ENCODE measurements around the gene WDR72. TPM values are rescaled to one million over a fixed set of nuclear protein-coding genes. Genes with fewer than 3 reads are reported as not detected.

Gene WDR72
- 5.5 to 7.7 TPM (median 7.0 TPM) in 5 replicates for total RNA-seq (2022; extraction: Qiagen RNA extraction; ENCODE audit: low read depth)

GRCh38 chr15:53759411-53759931 lies at the start of gene WDR72:
Gene WDR72, minus strand, starts transcription at chr15:53759663. Its CDS starts 26,514 bp downstream, at chr15:53733149.

Other genes starting within 250 kb of the WDR72 start
- not detected in 5 replicates for gene UNC13C, start 218.8 kb upstream of the WDR72 start, total RNA-seq (2022; extraction: Qiagen RNA extraction; ENCODE audit: low read depth)

Data from A549 treated with CpdA at 1 μM for 4 hours (cell line).